AG08396 (cell line): ENCODE results near the gene ATRX.
A peak's percentile ranks its signal among the peaks of the same experiment; 100 is the strongest.

ENCODE experiments used
- DNase-seq: peaks from one replicate; pipeline ENCODE4 v3.0.0; 2012; ENCODE audit warnings: low spot score, mixed read lengths

ATRX gene

DNA sequence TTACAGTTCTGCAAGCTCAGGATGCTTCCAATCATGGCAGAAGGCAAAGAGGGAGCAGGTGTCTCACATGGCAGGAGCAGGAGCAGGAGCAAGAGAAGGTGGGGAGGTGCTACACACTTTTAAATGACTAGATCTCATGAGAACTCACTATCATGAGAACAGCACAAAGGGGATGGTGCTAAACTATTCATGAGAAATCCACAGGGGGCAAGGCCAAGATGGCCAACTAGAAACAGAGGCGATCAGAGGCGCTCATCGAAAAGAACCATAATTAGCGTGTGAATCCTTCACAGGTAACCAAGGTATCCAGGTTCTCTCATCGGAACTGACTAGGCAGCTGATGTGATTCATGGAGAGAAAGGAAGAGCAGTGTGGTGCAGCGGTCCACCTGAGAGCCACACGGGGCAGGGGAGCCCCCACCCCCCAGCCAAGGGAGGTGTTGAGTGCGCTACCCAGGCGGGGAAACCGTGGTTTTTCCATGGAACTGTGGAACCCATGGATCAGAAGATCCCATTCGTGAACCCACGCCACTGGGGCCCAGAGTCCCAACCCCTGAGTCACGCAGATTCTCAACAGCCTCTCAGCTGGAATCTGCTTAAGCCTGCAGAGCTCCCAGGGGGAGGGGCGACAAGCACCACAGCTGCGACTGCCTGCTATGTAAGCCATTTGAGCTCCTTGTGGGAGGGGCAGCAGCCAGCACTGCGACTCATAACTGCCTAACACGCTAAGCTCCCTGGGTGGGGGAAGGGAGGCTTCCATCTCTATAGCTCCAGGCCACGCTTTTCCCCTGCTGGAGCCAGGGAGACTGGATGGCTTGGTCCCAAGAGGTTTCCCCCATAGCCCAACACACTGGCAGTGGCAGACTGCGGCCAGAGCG lies 292.1 kb downstream of the ATRX start:
- DNase-seq: peak; percentile 50

DNA sequence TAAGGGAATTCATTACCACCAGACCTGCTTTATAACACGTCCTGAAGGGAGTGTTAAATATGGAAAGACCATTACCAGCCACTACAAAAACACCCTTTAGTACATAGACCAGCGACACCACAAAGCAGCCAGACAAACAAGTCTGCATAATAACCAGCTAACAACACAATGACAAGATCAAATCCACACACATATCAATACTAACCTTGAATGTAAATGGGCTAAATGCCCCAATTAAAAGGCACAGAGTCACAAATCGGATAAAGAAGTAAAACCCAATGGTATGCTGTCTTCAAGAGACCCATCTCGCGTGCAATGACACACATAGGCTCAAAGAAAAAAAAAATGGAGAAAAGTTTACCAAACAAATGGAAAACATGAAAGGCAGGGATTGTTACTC lies 302.0 kb downstream of the ATRX start:
- DNase-seq: no peak

DNA sequence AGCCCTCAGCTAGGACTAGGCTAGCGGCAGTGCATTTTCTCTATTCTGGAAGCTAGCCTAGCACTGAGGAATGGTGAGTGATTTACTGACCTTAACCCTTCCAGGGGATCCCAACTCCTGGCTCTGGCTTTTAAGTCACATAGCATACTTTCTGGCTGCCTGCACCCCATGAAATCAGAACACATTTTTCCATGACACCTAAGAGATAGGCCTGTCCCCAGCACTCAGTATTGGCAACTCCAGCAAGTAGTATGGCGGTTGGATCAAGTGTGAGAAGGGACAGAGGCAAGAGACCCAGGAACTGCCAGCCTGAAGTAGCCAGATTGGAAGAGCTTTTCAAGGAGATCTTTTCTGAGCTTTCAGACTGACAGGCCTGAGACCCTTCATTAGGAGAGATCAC lies 330.6 kb downstream of the ATRX start:
- no peak for DNase-seq
